Glutamatergic neuron (in vitro differentiated cells): ENCODE results near the gene TRIM62. TPM values are rescaled to one million over a fixed set of nuclear protein-coding genes. Genes with fewer than 3 reads are reported as not detected.
A peak's percentile ranks its signal among the peaks of the same experiment; 100 is the strongest.

Source experiments
- DNase-seq: peaks from one replicate; pipeline ENCODE4 v3.0.0; 2022
- H3K27ac Mint-ChIP-seq: one replicate; pipeline ENCODE4 v1.8.0; 2020; ENCODE audit warnings: mild to moderate bottlenecking, mixed read lengths, inconsistent platforms; ENCODE audit not compliant: unreplicated experiment
- H3K27me3 Mint-ChIP-seq: one replicate; pipeline ENCODE4 v1.8.0; 2020; ENCODE audit warnings: mild to moderate bottlenecking, moderate library complexity, mixed read lengths, inconsistent platforms; ENCODE audit not compliant: unreplicated experiment
- H3K36me3 Mint-ChIP-seq: one replicate; pipeline ENCODE4 v1.8.0; 2020; ENCODE audit warnings: mild to moderate bottlenecking, mixed read lengths, inconsistent platforms; ENCODE audit not compliant: unreplicated experiment
- H3K4me1 Mint-ChIP-seq: one replicate; pipeline ENCODE4 v1.8.0; 2020; ENCODE audit warnings: mild to moderate bottlenecking, low read depth, mixed read lengths, inconsistent platforms; ENCODE audit not compliant: unreplicated experiment
- H3K4me3 Mint-ChIP-seq: one replicate; pipeline ENCODE4 v1.8.0; 2020; ENCODE audit warnings: mild to moderate bottlenecking, mixed read lengths, inconsistent platforms; ENCODE audit not compliant: unreplicated experiment
- H3K9me3 Mint-ChIP-seq: one replicate; pipeline ENCODE4 v1.8.0; 2020; ENCODE audit warnings: mild to moderate bottlenecking, moderate library complexity, mixed read lengths, inconsistent platforms; ENCODE audit not compliant: unreplicated experiment
- CTCF ChIP-seq: fragments of 200-600 bp; sonication (generic); IDR thresholded peaks from one replicate; pipeline ENCODE4 v1.5.0; 2021; ENCODE audit not compliant: partially characterized antibody, unreplicated experiment
- total RNA-seq: library from RNA; stranded (reverse); fragmentation: NEBNext Ultra II Directional; extraction: Animal tissue kit (Norgen Biotek cat#: 25700); gene quantifications from one replicate; pipeline ENCODE4 v1.2.1, GENCODE V29; 2021; ENCODE audit not compliant: unreplicated experiment

Gene TRIM62
- total RNA-seq, 1 donor from 2014 or later = 95.7 TPM

DNA sequence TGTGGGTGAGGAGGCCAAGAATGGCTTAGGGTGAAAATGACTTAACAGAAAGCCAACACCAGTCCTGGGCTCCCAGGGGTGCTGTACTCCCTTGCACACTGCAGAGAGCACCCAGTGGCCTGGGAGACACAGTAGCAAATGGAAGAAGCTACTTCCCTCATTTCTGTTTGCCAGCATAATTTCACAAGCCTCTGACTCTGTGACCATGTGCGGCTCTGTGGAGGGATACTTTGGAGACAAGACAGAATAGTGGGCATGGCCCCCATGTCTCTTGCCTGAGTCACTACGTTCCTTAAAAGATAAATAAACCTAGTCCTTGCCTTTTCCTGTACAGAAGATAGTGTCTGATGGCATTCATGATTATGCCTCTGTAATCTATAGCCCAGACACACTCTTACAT lies 38.1 kb downstream of the TRIM62 start:
- H3K9me3 Mint-ChIP-seq = no peaks in the 10 kb centered on the region
- no peak overlapping the region for H3K4me3 Mint-ChIP-seq
- H3K4me1 Mint-ChIP-seq = peaks cover 34% of the 10 kb centered on the region
- TF ChIP-seq CTCF = no peak
- H3K27me3 Mint-ChIP-seq = peaks cover 3% of the 10 kb centered on the region
- DNase-seq = no peak
- no peaks in the 10 kb centered on the region for H3K36me3 Mint-ChIP-seq
- peak overlapping the region; percentile 35 for H3K27ac Mint-ChIP-seq

- H3K4me3 Mint-ChIP-seq = no peak overlapping the region
- no peaks in the 10 kb centered on the region for H3K36me3 Mint-ChIP-seq
- no peak for DNase-seq
- H3K27ac Mint-ChIP-seq = peak overlapping the region; percentile 35
- peaks cover 3% of the 10 kb centered on the region for H3K27me3 Mint-ChIP-seq
- H3K9me3 Mint-ChIP-seq = no peaks in the 10 kb centered on the region
- peaks cover 38% of the 10 kb centered on the region for H3K4me1 Mint-ChIP-seq
- no peak for TF ChIP-seq CTCF
Observed at GRCh38 chr1:33143176-33143575, 38.7 kb downstream of the TRIM62 start.

- no peak for DNase-seq
- no peaks in the 10 kb centered on the region for H3K36me3 Mint-ChIP-seq
- no peaks in the 10 kb centered on the region for H3K9me3 Mint-ChIP-seq
- H3K27ac Mint-ChIP-seq = peak overlapping the region; percentile 52
- no peak for TF ChIP-seq CTCF
- H3K27me3 Mint-ChIP-seq = peaks cover 3% of the 10 kb centered on the region
- peaks cover 44% of the 10 kb centered on the region for H3K4me1 Mint-ChIP-seq
- H3K4me3 Mint-ChIP-seq = no peak overlapping the region
Observed at GRCh38 chr1:33142483-33143064, 39.3 kb downstream of the TRIM62 start.

DNA sequence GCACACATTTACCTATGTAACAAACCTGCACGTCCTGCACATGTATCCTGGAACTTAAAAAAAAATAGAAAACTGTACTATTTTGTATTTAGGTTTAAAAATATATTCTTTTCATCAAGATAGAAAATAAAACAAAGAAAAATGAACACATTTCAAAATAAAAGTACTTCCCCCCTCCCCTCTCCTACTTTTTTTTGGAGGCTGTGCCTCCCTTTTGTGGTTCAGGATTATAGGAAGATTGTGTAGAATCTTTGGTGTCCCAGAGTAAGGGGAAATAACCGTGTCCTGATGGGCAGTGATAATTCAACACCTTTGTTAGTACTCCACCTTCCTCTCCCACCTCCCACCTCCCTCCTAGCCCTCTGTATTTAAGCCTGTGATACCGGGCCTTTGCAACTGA lies 40.1 kb downstream of the TRIM62 start:
- no peak for DNase-seq
- no peak for TF ChIP-seq CTCF
- no peaks in the 10 kb centered on the region for H3K36me3 Mint-ChIP-seq
- no peak overlapping the region for H3K27ac Mint-ChIP-seq
- H3K4me3 Mint-ChIP-seq = no peak overlapping the region
- H3K4me1 Mint-ChIP-seq = peaks cover 44% of the 10 kb centered on the region
- H3K9me3 Mint-ChIP-seq = no peaks in the 10 kb centered on the region
- H3K27me3 Mint-ChIP-seq = peaks cover 3% of the 10 kb centered on the region

- no peak for DNase-seq
- Mint-ChIP-seq H3K27me3 (peaks cover 3% of the 10 kb centered on the region), H3K4me1 (peaks cover 44% of the 10 kb centered on the region), H3K36me3 (no peaks in the 10 kb centered on the region), H3K9me3 (peaks cover under 1% of the 10 kb centered on the region), H3K27ac (peak overlapping the region; percentile 70), H3K4me3 (peak overlapping the region; percentile 20)
- no peak for TF ChIP-seq CTCF
Observed at GRCh38 chr1:33141216-33141615, 40.6 kb downstream of the TRIM62 start.
